Sigmoid colon (tissue), 7 donors: ENCODE measurements around the gene AMFR. TPM values are rescaled to one million over a fixed set of nuclear protein-coding genes. Genes with fewer than 3 reads are reported as not detected.

Experiments
- DNase-seq: peaks from one replicate; pipeline ENCODE4 v3.0.0-alpha.2; 2019
- H3K27ac ChIP-seq, 4 donors: fragments of 200-600 bp; sonication (generic); one replicate each; pipeline ENCODE4 v1.5.1; 2016 to 2019; ENCODE audit warnings: mild to moderate bottlenecking in 1 of 4
- H3K27me3 ChIP-seq, 3 donors: fragments of 200-600 bp; sonication (generic); one replicate each; pipeline ENCODE4 v1.5.1; 2019; ENCODE audit warnings: mild to moderate bottlenecking in 1 of 3
- H3K36me3 ChIP-seq, 4 donors: fragments of 200-600 bp; sonication (generic); one replicate each; pipeline ENCODE4 v1.5.1; 2016 to 2019
- H3K4me1 ChIP-seq, 4 donors: fragments of 200-600 bp; sonication (generic); one replicate each; pipeline ENCODE4 v1.5.1; 2017 to 2019
- H3K4me3 ChIP-seq, 4 donors: fragments of 200-600 bp; sonication (generic); one replicate each; pipeline ENCODE4 v1.5.1; 2017 to 2019; ENCODE audit warnings: mild to moderate bottlenecking in 2 of 4, moderate library complexity in 1 of 4
- H3K9me3 ChIP-seq, 4 donors: fragments of 200-600 bp in 3 of 4; sonication (generic) in 3 of 4; one replicate each; pipeline versions ENCODE4 v1.5.1 to v1.6.1; 2013 to 2019
- EP300 ChIP-seq, 4 donors: sonication (generic); formaldehyde crosslinking; IDR thresholded peaks; one replicate each; pipeline ENCODE4 v1.6.1; 2017; ENCODE audit warnings: antibody characterized with exemption in 4 of 4
- POLR2A ChIP-seq, 2 donors: fragments of 450-650 bp; IDR thresholded peaks; one replicate each; pipeline ENCODE4 v1.6.1; 2016; ENCODE audit warnings: antibody characterized with exemption in 2 of 2, mild to moderate bottlenecking in 2 of 2, moderate library complexity in 2 of 2
- POLR2AphosphoS5 ChIP-seq, 4 donors: sonication (generic); formaldehyde crosslinking; IDR thresholded peaks; one replicate each; pipeline ENCODE4 v1.6.1; 2017; ENCODE audit warnings: antibody characterized with exemption in 4 of 4
- WGBS, 2 donors: extraction: QIAGEN DNeasy Blood & Tissue Kit; methylation state at CpG; one replicate each; pipeline ENCODE4 v1.1.7; 2013; 5-methylcytosine and 5-hydroxymethylcytosine counted together
- intact Hi-C: fragments of 100-400 bp; cut with DNase I; formaldehyde crosslinking; loops from one replicate; pipeline ENCODE4 v1.15.1; 2023
- polyA plus RNA-seq, 3 donors: library from polyadenylated mRNA; stranded (reverse); fragments of 200-250 nt; gene quantifications; one replicate each; pipeline ENCODE4 v1.2.3, GENCODE V29; 2013
- total RNA-seq, 4 donors: library from RNA; depleted of rRNA; stranded (reverse); fragments of >200 nt; gene quantifications; one replicate each; pipeline ENCODE4 v1.1.0, GENCODE V29; 2016
- TF ChIP-seq, protein P1 (sequence below), 4 experiments: fragments of 450-650 bp in 3 of 4; fragments of 200-600 bp in 1 of 4; IDR thresholded peaks; one replicate each; pipeline ENCODE4 v1.5.1; 2016 to 2019; ENCODE audit warnings: antibody characterized with exemption in 4 of 4, mild to moderate bottlenecking in 3 of 4, moderate library complexity in 2 of 4
- donor health status: healthy with polysubstance abuse.
- donor health status: Bipolar disorder and iron deficiency.
- donor health status: healthy.

AMFR gene
- total and polyA plus RNA-seq, 7 donors: 22.4 to 201 (median 111) TPM

DNA sequence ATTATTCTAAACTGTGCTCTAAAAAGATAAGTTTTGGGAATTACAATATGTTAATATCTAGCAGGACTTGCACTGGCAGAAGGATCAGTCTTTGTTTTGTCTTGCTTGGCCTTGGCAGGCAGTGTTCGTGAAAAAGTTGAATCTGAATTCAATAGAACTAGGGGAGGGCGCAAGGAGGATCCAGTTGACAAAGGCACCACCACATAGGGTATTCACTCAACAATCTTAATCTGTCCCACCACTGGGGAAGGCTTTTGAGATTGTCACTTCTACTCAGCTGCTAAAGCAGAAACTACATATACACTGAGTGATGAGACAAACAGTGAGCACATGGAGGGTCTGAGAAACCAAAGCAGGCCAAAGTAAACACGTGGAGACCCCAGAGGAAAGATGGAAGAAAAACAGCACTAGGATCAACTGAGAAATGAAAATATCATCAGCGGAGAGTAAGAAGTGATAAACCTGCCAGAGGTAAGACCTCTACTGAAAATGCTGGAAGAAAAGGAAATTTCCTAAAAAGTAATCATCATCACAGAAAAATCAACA, 2.4 kb downstream of the AMFR start:
- intact Hi-C loops: loop anchor here (10.0 kb wide), 1 partner anchor 182 kb away; the partner anchor contains the start of gene MT2A
- Histone ChIP-seq H3K36me3 (no peaks in the 10 kb centered on the region), H3K4me1 (peaks cover 0 to 56% (median 34%) of the 10 kb centered on the region in 4 donors), H3K27me3 (no peaks in the 10 kb centered on the region), H3K27ac (no peak overlapping the region), H3K4me3 (no peak overlapping the region), H3K9me3 (no peaks in the 10 kb centered on the region)
- WGBS, 2 donors: 82 to 84% methylated on average over 4 of the region's 4 CpGs
- TF ChIP-seq, protein P1, sequence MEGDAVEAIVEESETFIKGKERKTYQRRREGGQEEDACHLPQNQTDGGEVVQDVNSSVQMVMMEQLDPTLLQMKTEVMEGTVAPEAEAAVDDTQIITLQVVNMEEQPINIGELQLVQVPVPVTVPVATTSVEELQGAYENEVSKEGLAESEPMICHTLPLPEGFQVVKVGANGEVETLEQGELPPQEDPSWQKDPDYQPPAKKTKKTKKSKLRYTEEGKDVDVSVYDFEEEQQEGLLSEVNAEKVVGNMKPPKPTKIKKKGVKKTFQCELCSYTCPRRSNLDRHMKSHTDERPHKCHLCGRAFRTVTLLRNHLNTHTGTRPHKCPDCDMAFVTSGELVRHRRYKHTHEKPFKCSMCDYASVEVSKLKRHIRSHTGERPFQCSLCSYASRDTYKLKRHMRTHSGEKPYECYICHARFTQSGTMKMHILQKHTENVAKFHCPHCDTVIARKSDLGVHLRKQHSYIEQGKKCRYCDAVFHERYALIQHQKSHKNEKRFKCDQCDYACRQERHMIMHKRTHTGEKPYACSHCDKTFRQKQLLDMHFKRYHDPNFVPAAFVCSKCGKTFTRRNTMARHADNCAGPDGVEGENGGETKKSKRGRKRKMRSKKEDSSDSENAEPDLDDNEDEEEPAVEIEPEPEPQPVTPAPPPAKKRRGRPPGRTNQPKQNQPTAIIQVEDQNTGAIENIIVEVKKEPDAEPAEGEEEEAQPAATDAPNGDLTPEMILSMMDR (IDR thresholded peaks at IDR 0.05): no peak
- TF ChIP-seq POLR2A (IDR thresholded peaks at IDR 0.05) (no peak), EP300 (IDR thresholded peaks at IDR 0.05) (no peak)
- DNase-seq: no peak

DNA sequence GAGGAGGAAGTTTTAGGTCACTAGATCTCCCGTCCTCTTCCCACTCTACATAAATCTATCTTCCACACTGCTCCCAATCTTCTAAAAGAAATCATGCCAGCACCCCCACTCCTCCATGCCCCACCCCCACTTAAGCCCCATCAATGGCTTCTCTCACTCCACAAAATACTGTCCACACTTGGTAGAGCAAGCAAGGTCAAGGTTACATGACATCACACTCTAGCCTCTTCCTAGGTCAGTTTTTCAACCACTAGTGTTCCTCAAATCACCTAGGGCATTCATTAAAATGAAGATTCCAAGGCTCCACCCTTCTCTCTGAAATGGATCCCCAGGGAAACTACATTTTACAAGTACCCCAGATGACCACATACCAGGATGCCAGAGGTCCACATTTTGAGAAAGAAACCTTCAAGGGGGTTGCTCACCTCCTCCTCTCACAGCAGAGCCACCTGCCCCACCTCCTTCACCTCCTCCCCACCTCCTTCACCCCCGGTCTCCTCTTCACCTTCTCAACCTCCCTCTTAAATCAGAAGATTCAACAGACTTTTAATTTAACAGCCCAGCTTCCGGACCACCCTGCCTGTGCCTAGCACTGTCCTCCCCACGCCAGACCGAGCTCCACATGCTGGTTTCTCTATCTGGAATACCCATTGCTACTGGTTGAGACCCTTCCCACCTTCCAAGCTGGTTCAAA, 3.2 kb downstream of the AMFR start:
- 90 to 95% methylated on average over 5 of the region's 5 CpGs for WGBS, 2 donors
- Histone ChIP-seq H3K27ac (no peak overlapping the region), H3K27me3 (no peaks in the 10 kb centered on the region), H3K36me3 (no peaks in the 10 kb centered on the region), H3K4me1 (peaks cover 0 to 56% (median 34%) of the 10 kb centered on the region in 4 donors), H3K9me3 (no peaks in the 10 kb centered on the region), H3K4me3 (no peak overlapping the region)
- intact Hi-C loops: loop anchor here (10.0 kb wide), 1 partner anchor 183 kb away; the partner anchor contains the start of gene MT2A
- no peak for DNase-seq
- no peak for TF ChIP-seq EP300 (IDR thresholded peaks at IDR 0.05)
- TF ChIP-seq POLR2A (IDR thresholded peaks at IDR 0.05): no peak
- TF ChIP-seq POLR2AphosphoS5 (IDR thresholded peaks at IDR 0.05): no peak
- TF ChIP-seq, protein P1 (IDR thresholded peaks at IDR 0.05): no peak

DNA sequence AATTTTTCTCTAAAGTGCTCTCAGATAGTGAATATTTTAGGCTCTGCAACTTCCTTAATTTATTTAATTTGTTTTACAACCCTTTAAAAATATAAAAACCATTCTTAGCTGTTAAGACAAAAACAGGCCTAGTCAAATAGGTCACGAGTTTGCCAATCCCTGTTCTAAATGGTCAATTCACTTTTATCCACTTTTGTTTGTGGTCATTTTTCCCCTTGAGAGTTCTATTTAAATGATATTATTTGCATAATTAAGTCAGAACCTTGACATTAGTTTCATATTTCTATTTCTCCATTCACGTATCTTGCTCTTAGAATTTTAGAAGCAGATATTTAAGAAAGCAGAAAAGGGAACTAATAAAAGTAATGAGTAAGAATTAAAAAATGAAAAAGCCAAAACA, 4.0 kb downstream of the AMFR start:
- H3K4me1 ChIP-seq: peaks cover 0 to 56% (median 34%) of the 10 kb centered on the region in 4 donors
- WGBS, 2 donors: 57 to 82% methylated on average over 2 of the region's 2 CpGs
- TF ChIP-seq, protein P1 (IDR thresholded peaks at IDR 0.05): no peak

DNA sequence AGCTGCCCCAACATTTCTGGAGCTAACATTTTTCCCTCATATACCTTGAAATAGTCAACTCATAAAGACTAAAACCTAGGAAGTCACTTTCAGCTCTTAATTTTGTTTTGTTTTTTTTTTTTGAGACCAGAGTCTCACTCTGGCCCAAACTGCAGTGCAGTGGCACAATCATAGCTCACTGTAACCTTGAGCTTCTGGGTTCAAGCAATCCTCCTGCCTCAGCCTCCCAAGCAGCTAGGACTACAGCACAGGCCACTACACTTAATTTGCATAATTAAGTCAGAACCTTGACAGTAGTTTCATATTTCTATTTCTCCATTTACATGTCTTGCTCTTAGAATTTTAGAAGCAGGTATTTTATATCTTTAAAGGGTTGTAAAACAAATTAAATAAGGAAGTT, 4.7 kb downstream of the AMFR start:
- Histone ChIP-seq H3K27me3 (no peaks in the 10 kb centered on the region), H3K4me3 (no peak overlapping the region), H3K27ac (no peak overlapping the region), H3K4me1 (peaks cover 0 to 51% (median 33%) of the 10 kb centered on the region in 4 donors), H3K36me3 (no peaks in the 10 kb centered on the region), H3K9me3 (no peaks in the 10 kb centered on the region)
- DNase-seq: no peak
- intact Hi-C loops: loop anchor here (10.0 kb wide), 1 partner anchor 184 kb away; the partner anchor contains the start of gene MT2A
- TF ChIP-seq, protein P1 (IDR thresholded peaks at IDR 0.05): no peak
- TF ChIP-seq EP300 (IDR thresholded peaks at IDR 0.05) (no peak), POLR2A (IDR thresholded peaks at IDR 0.05) (no peak), POLR2AphosphoS5 (IDR thresholded peaks at IDR 0.05) (no peak)

More for the DNA sequence above, 4.0 kb downstream of the AMFR start:
- no peak overlapping the region for H3K4me3 ChIP-seq
- intact Hi-C loops: loop anchor here (10.0 kb wide), 1 partner anchor 183 kb away; the partner anchor contains the start of gene MT2A
- no peaks in the 10 kb centered on the region for H3K9me3 ChIP-seq
- DNase-seq: no peak
- H3K27me3 ChIP-seq: no peaks in the 10 kb centered on the region
- no peaks in the 10 kb centered on the region for H3K36me3 ChIP-seq
- no peak overlapping the region for H3K27ac ChIP-seq
